Measurements from ENCODE around the gene PSMD3.

The PSMD3 gene

GRCh38 chr17:39937447-39937846 is 43.2 kb upstream of the PSMD3 start:
- TF ChIP-seq YY1 (IDR thresholded peaks at IDR 0.05; ENCODE audit: low read depth) (no peak), ZBTB7A (IDR thresholded peaks at IDR 0.05; ENCODE audit: low read depth) (no peak), FOXM1 (IDR thresholded peaks at IDR 0.05; ENCODE audit: borderline replicate concordance, low read depth) (no peak), CREB1 (IDR thresholded peaks at IDR 0.05; ENCODE audit: low read depth) (no peak), CEBPB (IDR thresholded peaks at IDR 0.05) (no peak), REST (IDR thresholded peaks at IDR 0.05; ENCODE audit: low read depth) (no peak), USF1 (IDR thresholded peaks at IDR 0.05) (no peak), EGR1 (IDR thresholded peaks at IDR 0.05) (no peak), NFIC (IDR thresholded peaks at IDR 0.05) (no peak)

- TF ChIP-seq RAD21 (IDR thresholded peaks at IDR 0.05; ENCODE audit: low read depth) (no peak), NFIC (IDR thresholded peaks at IDR 0.05) (no peak), MAX (IDR thresholded peaks at IDR 0.05) (no peak), TAF1 (IDR thresholded peaks at IDR 0.05; ENCODE audit: low read depth) (no peak), ZBTB7A (IDR thresholded peaks at IDR 0.05; ENCODE audit: low read depth) (no peak), EP300 (IDR thresholded peaks at IDR 0.05; ENCODE audit: borderline replicate concordance) (no peak), YY1 (IDR thresholded peaks at IDR 0.05; ENCODE audit: low read depth) (no peak), TCF12 (IDR thresholded peaks at IDR 0.05; ENCODE audit: low read depth) (no peak), TEAD4 (IDR thresholded peaks at IDR 0.05) (no peak)
Observed at GRCh38 chr17:39938140-39938869, 42.3 kb upstream of the PSMD3 start.

GRCh38 chr17:39939106-39939505 is 41.5 kb upstream of the PSMD3 start:
- no peak for TF ChIP-seq FOXM1 (IDR thresholded peaks at IDR 0.05; ENCODE audit: borderline replicate concordance, low read depth)
- no peak for TF ChIP-seq MAX (IDR thresholded peaks at IDR 0.05)
- no peak for TF ChIP-seq TAF1 (IDR thresholded peaks at IDR 0.05; ENCODE audit: low read depth)
- TF ChIP-seq TCF12 (IDR thresholded peaks at IDR 0.05; ENCODE audit: low read depth), result no peak
- TF ChIP-seq USF1 (IDR thresholded peaks at IDR 0.05), result no peak
- no peak for TF ChIP-seq EGR1 (IDR thresholded peaks at IDR 0.05)

GRCh38 chr17:39939588-39940419 is 40.8 kb upstream of the PSMD3 start:
- TF ChIP-seq REST (IDR thresholded peaks at IDR 0.05; ENCODE audit: low read depth), result no peak
- no peak for TF ChIP-seq RAD21 (IDR thresholded peaks at IDR 0.05; ENCODE audit: low read depth)
- no peak for TF ChIP-seq EGR1 (IDR thresholded peaks at IDR 0.05)
- TF ChIP-seq USF1 (IDR thresholded peaks at IDR 0.05), result no peak
- TF ChIP-seq TAF1 (IDR thresholded peaks at IDR 0.05; ENCODE audit: low read depth), result no peak
- TF ChIP-seq TEAD4 (IDR thresholded peaks at IDR 0.05), result no peak
- TF ChIP-seq ZBTB7A (IDR thresholded peaks at IDR 0.05; ENCODE audit: low read depth), result no peak
- no peak for TF ChIP-seq YY1 (IDR thresholded peaks at IDR 0.05; ENCODE audit: low read depth)
- TF ChIP-seq EP300 (IDR thresholded peaks at IDR 0.05; ENCODE audit: borderline replicate concordance), result no peak
- TF ChIP-seq NFIC (IDR thresholded peaks at IDR 0.05), result no peak
- TF ChIP-seq FOXM1 (IDR thresholded peaks at IDR 0.05; ENCODE audit: borderline replicate concordance, low read depth), result no peak
- no peak for TF ChIP-seq MAX (IDR thresholded peaks at IDR 0.05)
- no peak for TF ChIP-seq CREB1 (IDR thresholded peaks at IDR 0.05; ENCODE audit: low read depth)
- no peak for TF ChIP-seq CEBPB (IDR thresholded peaks at IDR 0.05)

Data from Ishikawa (cell line).